ENCODE data around the gene UBE2K.

DNA sequence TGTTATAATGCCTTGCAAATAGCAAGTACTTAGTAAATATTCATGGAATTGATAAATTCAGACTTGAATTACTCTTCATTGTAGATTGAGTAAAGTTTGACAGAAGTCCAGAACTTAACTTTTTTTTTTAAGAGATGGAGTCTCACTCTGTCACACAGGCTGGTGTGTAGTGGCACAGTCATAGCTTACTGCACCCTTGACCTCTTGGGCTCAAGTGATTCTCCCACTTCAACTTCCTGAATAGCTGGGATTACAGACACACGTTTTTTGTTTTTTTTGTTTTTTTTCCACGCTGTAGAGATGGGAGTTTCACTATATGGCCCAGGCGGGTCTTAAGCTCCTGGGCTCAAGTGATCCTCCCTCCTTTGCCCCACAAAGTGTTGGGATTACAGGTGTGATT, 32.1 kb downstream of the UBE2K start:
- TF ChIP-seq, protein P1, sequence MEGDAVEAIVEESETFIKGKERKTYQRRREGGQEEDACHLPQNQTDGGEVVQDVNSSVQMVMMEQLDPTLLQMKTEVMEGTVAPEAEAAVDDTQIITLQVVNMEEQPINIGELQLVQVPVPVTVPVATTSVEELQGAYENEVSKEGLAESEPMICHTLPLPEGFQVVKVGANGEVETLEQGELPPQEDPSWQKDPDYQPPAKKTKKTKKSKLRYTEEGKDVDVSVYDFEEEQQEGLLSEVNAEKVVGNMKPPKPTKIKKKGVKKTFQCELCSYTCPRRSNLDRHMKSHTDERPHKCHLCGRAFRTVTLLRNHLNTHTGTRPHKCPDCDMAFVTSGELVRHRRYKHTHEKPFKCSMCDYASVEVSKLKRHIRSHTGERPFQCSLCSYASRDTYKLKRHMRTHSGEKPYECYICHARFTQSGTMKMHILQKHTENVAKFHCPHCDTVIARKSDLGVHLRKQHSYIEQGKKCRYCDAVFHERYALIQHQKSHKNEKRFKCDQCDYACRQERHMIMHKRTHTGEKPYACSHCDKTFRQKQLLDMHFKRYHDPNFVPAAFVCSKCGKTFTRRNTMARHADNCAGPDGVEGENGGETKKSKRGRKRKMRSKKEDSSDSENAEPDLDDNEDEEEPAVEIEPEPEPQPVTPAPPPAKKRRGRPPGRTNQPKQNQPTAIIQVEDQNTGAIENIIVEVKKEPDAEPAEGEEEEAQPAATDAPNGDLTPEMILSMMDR (IDR thresholded peaks at IDR 0.05; ENCODE audit: poor library complexity), result no peak
- no peak for TF ChIP-seq EZH2 (IDR thresholded peaks at IDR 0.05; ENCODE audit: borderline replicate concordance)
- no peak for TF ChIP-seq EZH2phosphoT487 (IDR thresholded peaks at IDR 0.05; ENCODE audit: low read depth, severe bottlenecking, unreplicated experiment)

All from hepatocyte (in vitro differentiated cells).